Neural progenitor cell (in vitro differentiated cells): ENCODE measurements around the gene RNF39. TPM values are rescaled to one million over a fixed set of nuclear protein-coding genes. Genes with fewer than 3 reads are reported as not detected.
A peak's percentile ranks its signal among the peaks of the same experiment; 100 is the strongest.
"Not testable (repeated sequence)": the region's sequence is repeated elsewhere in the genome, so short reads cannot be mapped to it uniquely, and the experiment has no call there.

Experiments
- DNase-seq: peaks from one replicate; pipeline ENCODE4 v3.0.0-alpha.2; 2016; ENCODE audit warnings: low spot score
- H2AFZ ChIP-seq: fragments of 200-600 bp; sonication (generic); replicated peaks from 2 replicates; pipeline ENCODE4 v1.6.1; 2016; ENCODE audit warnings: antibody characterized with exemption
- H3F3A ChIP-seq: fragments of 200-600 bp; sonication (generic); 2 replicates; pipeline ENCODE4 v1.6.1; 2016; ENCODE audit warnings: antibody characterized with exemption, low read depth
- H3K27ac ChIP-seq: fragments of 200-600 bp; sonication (generic); 2 replicates; pipeline ENCODE4 v1.5.1; 2016; ENCODE audit warnings: mild to moderate bottlenecking
- H3K27me3 ChIP-seq: fragments of 200-600 bp; sonication (generic); 2 replicates; pipeline ENCODE4 v1.6.1; 2016; ENCODE audit warnings: mild to moderate bottlenecking, moderate library complexity
- H3K36me3 ChIP-seq: fragments of 200-600 bp; sonication (generic); 2 replicates; pipeline ENCODE4 v1.5.1; 2016
- H3K4me1 ChIP-seq: fragments of 200-600 bp; sonication (generic); 2 replicates; pipeline ENCODE4 v1.6.1; 2016; ENCODE audit warnings: mixed run types
- H3K4me2 ChIP-seq: fragments of 200-600 bp; sonication (generic); 2 replicates; pipeline ENCODE4 v1.6.1; 2016
- H3K4me3 ChIP-seq: fragments of 200-600 bp; sonication (generic); 2 replicates; pipeline ENCODE4 v1.5.1; 2016
- H3K79me2 ChIP-seq: fragments of 200-600 bp; sonication (generic); 2 replicates; pipeline ENCODE4 v1.6.1; 2016; ENCODE audit warnings: low read depth
- H3K9ac ChIP-seq: fragments of 200-600 bp; sonication (generic); 2 replicates; pipeline ENCODE4 v1.6.1; 2016
- H3K9me3 ChIP-seq: fragments of 200-600 bp; sonication (generic); 2 replicates; pipeline ENCODE4 v1.5.1; 2016; ENCODE audit warnings: low read depth
- H4K20me1 ChIP-seq: fragments of 200-600 bp; sonication (generic); 2 replicates; pipeline ENCODE4 v1.6.1; 2016; ENCODE audit warnings: low read depth
- H3K27ac Mint-ChIP-seq: 3 replicates; pipeline ENCODE4 v1.8.0; 2021; ENCODE audit warnings: mixed read lengths
- H3K27me3 Mint-ChIP-seq: 2 replicates; pipeline ENCODE4 v1.8.0; 2022; ENCODE audit warnings: low read depth, mild to moderate bottlenecking, inconsistent platforms, moderate library complexity, mixed read lengths; ENCODE audit not compliant: insufficient read depth
- H3K36me3 Mint-ChIP-seq: 3 replicates; pipeline ENCODE4 v1.8.0; 2021; ENCODE audit warnings: mixed read lengths
- H3K4me1 Mint-ChIP-seq: 3 replicates; pipeline ENCODE4 v1.8.0; 2021; ENCODE audit warnings: mixed read lengths
- H3K4me3 Mint-ChIP-seq: 3 replicates; pipeline ENCODE4 v1.8.0; 2021; ENCODE audit warnings: mild to moderate bottlenecking, moderate library complexity, mixed read lengths
- H3K9me3 Mint-ChIP-seq: 3 replicates; pipeline ENCODE4 v1.8.0; 2020; ENCODE audit warnings: mixed read lengths
- CTCF ChIP-seq: fragments of 200-600 bp; sonication (generic); IDR thresholded peaks from 2 replicates; pipeline ENCODE4 v1.5.1; 2017; ENCODE audit warnings: antibody characterized with exemption, mild to moderate bottlenecking
- EZH2 ChIP-seq: fragments of 200-600 bp; sonication (generic); IDR thresholded peaks from 2 replicates; pipeline ENCODE4 v1.6.1; 2017; ENCODE audit warnings: antibody characterized with exemption, mild to moderate bottlenecking, moderate library complexity
- EZH2phosphoT487 ChIP-seq: fragments of 200-600 bp; sonication (generic); IDR thresholded peaks from 2 replicates; pipeline ENCODE4 v1.6.1; 2017; ENCODE audit warnings: antibody characterized with exemption
- total RNA-seq: library from RNA; depleted of rRNA; stranded (reverse); fragments of >200 nt; gene quantifications from 2 replicates; pipeline ENCODE4 v1.2.3, GENCODE V29; 2015; ENCODE audit warnings: low replicate concordance

Gene RNF39
- total RNA-seq, 1 donor from 2014 or later, result not detected

GRCh38 chr6:30037182-30037788 is 38.3 kb downstream of the RNF39 start:
- Histone ChIP-seq H3K79me2 (no peaks in the 10 kb centered on the region), H4K20me1 (no peaks in the 10 kb centered on the region), H3K9ac (no peak overlapping the region), H3K4me1 (no peaks in the 10 kb centered on the region), H3K4me2 (no peak overlapping the region), H3K9me3 (no peaks in the 10 kb centered on the region), H3K27me3 (no peaks in the 10 kb centered on the region), H3F3A (no peaks in the 10 kb centered on the region), H2AFZ (no peak overlapping the region), H3K4me3 (no peak overlapping the region), H3K27ac (no peak overlapping the region), H3K36me3 (no peaks in the 10 kb centered on the region)
- Mint-ChIP-seq H3K36me3 (no peaks in the 10 kb centered on the region), H3K9me3 (no peaks in the 10 kb centered on the region), H3K27me3 (no peaks in the 10 kb centered on the region), H3K4me3 (no peak overlapping the region), H3K4me1 (no peaks in the 10 kb centered on the region), H3K27ac (no peak overlapping the region)
- TF ChIP-seq CTCF (peak; percentile 55), EZH2 (no peak)
- DNase-seq, result peak; percentile 30

DNA sequence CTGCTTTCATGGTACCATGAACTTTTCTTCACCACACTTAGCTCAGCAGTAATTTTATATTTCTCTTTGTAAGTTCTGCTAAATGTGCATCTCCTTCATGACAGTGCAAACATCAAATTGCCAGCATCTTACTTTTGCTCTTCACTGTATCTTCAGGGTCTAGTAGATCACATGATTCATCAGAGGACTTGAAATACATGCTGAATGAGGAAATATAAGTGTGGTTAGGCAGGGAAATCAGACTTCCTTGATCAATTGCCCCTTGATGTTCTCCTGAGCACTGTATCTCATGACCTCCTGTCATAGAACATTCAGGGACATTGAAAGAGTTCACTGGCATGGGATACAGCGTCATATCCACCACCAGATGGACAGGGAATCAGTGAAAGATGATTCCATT is 39.8 kb downstream of the RNF39 start:
- H3K27me3 ChIP-seq, result no peaks in the 10 kb centered on the region
- H3K36me3 Mint-ChIP-seq, result no peaks in the 10 kb centered on the region
- no peak overlapping the region for H3K27ac ChIP-seq
- H3K27ac Mint-ChIP-seq, result no peak overlapping the region
- no peaks in the 10 kb centered on the region for H3K79me2 ChIP-seq
- no peaks in the 10 kb centered on the region for H3K4me1 ChIP-seq
- no peaks in the 10 kb centered on the region for H3K9me3 Mint-ChIP-seq
- H3K9me3 ChIP-seq, result no peaks in the 10 kb centered on the region
- H3K4me2 ChIP-seq, result no peak overlapping the region
- no peak overlapping the region for H3K4me3 Mint-ChIP-seq
- H3K36me3 ChIP-seq, result no peaks in the 10 kb centered on the region
- TF ChIP-seq EZH2phosphoT487, result no peak
- no peak for TF ChIP-seq CTCF
- TF ChIP-seq EZH2, result no peak
- no peak overlapping the region for H3K9ac ChIP-seq
- no peaks in the 10 kb centered on the region for H3K4me1 Mint-ChIP-seq
- H4K20me1 ChIP-seq, result no peaks in the 10 kb centered on the region
- H2AFZ ChIP-seq, result no peak overlapping the region
- H3K4me3 ChIP-seq, result no peak overlapping the region
- H3K27me3 Mint-ChIP-seq, result no peaks in the 10 kb centered on the region
- DNase-seq, result no peak
- no peaks in the 10 kb centered on the region for H3F3A ChIP-seq

- not testable (repeated sequence) for H3K4me1 Mint-ChIP-seq, H3K4me1 ChIP-seq, H3K27ac Mint-ChIP-seq, H3K36me3 Mint-ChIP-seq, H3K27me3 Mint-ChIP-seq, H4K20me1 ChIP-seq, H2AFZ ChIP-seq, H3K27me3 ChIP-seq, H3K36me3 ChIP-seq, H3K9me3 Mint-ChIP-seq, H3K9ac ChIP-seq, H3F3A ChIP-seq, DNase-seq, H3K27ac ChIP-seq, H3K4me2 ChIP-seq, H3K79me2 ChIP-seq, H3K9me3 ChIP-seq, H3K4me3 Mint-ChIP-seq, H3K4me3 ChIP-seq
These were observed 42.1 kb downstream of the RNF39 start for GRCh38 chr6:30033440-30033839.

DNA sequence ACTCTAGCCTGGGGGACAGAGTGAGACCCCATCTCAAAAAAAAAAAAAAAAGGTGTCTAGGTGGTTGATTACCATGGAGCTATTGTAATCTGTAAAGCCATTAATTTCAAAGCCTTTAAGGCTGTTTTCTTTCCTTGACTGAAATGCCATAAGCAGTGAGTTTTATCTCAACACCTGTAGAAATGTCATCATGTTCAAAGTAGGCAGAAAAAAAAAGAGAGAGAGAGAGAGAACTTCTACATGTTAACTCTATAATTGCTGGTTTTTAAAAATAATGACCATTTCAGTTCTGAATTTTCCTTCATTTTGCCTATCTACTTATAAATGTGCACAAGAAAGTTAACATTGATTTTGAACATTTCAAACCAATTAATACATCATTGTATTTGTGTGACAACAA is 44.2 kb downstream of the RNF39 start:
- Mint-ChIP-seq H3K9me3 (no peaks in the 10 kb centered on the region), H3K4me1 (no peaks in the 10 kb centered on the region), H3K27me3 (no peaks in the 10 kb centered on the region), H3K27ac (no peak overlapping the region), H3K36me3 (peaks cover 2% of the 10 kb centered on the region), H3K4me3 (no peak overlapping the region)
- H3K9ac ChIP-seq, result no peak overlapping the region
- TF ChIP-seq CTCF (no peak), EZH2phosphoT487 (no peak), EZH2 (no peak)
- DNase-seq, result no peak
- H3K27ac ChIP-seq, result no peak overlapping the region
- no peaks in the 10 kb centered on the region for H3F3A ChIP-seq
- no peaks in the 10 kb centered on the region for H3K27me3 ChIP-seq
- no peaks in the 10 kb centered on the region for H3K36me3 ChIP-seq
- no peaks in the 10 kb centered on the region for H3K79me2 ChIP-seq
- no peak overlapping the region for H3K4me2 ChIP-seq
- no peak overlapping the region for H3K4me3 ChIP-seq
- no peaks in the 10 kb centered on the region for H3K9me3 ChIP-seq
- H3K4me1 ChIP-seq, result no peaks in the 10 kb centered on the region
- no peak overlapping the region for H2AFZ ChIP-seq
- no peaks in the 10 kb centered on the region for H4K20me1 ChIP-seq
